SK-N-SH (cell line): Measurements from ENCODE around the gene LCMT1. TPM values are rescaled to one million over a fixed set of nuclear protein-coding genes. Genes with fewer than 3 reads are reported as not detected.

Experiments used
- CTCF ChIA-PET: fragments of 300-600, 350-600 bp; formaldehyde crosslinking; extraction: SDS; loops from one replicate; lab custom pipeline; 2021; lab: Yijun Ruan, JAX
- POLR2A ChIA-PET: fragments of 350-600 bp; sonication (Branson Sonifier 250); formaldehyde crosslinking; extraction: SDS; loops from one replicate; lab custom pipeline; 2020; ENCODE audit warnings: antibody characterized with exemption, inconsistent platforms; lab: Yijun Ruan, JAX
- DNase-seq: peaks from one replicate; pipeline ENCODE4 v3.0.0; 2012
- H2AFZ ChIP-seq: fragments of 200-600 bp; sonication (generic); 2 replicates; pipeline ENCODE4 v1.8.1; 2016; ENCODE audit warnings: antibody characterized with exemption, mild to moderate bottlenecking, low read depth
- H3F3A ChIP-seq: fragments of 200-600 bp; sonication (generic); replicated peaks from 2 replicates; pipeline ENCODE3; 2016; ENCODE audit warnings: antibody characterized with exemption, mild to moderate bottlenecking; ENCODE audit not compliant: insufficient read depth
- H3K27ac ChIP-seq, 2 experiments: fragments of 200-500 bp in 1 of 2; fragments of 200-600 bp in 1 of 2; sonication (Bioruptor generic) in 1 of 2; sonication (generic), shearing (Covaris generic) in 1 of 2; 2 replicates each; pipeline versions ENCODE4 v1.5.1 to v1.6.1; 2014 to 2016; ENCODE audit warnings: low read depth in 2 of 2, inconsistent platforms in 1 of 2, low read length in 1 of 2, mild to moderate bottlenecking in 1 of 2, mixed read lengths in 1 of 2
- H3K27me3 ChIP-seq: fragments of 200-600 bp; sonication (generic), shearing (Covaris generic); 2 replicates; pipeline ENCODE4 v1.6.1; 2016; ENCODE audit warnings: mixed run types; ENCODE audit not compliant: insufficient read depth
- H3K36me3 ChIP-seq, 2 experiments: fragments of 200-500 bp in 1 of 2; fragments of 200-600 bp in 1 of 2; sonication (Bioruptor generic) in 1 of 2; sonication (generic) in 1 of 2; replicated peaks in 1 of 2; 2 replicates each; pipeline versions ENCODE3 to v1.5.1; 2014 to 2016; ENCODE audit warnings: low read length in 1 of 2, mild to moderate bottlenecking in 1 of 2; ENCODE audit not compliant: insufficient read depth in 2 of 2, control insufficient read depth in 1 of 2
- H3K4me1 ChIP-seq, 2 experiments: fragments of 200-500 bp in 1 of 2; fragments of 200-600 bp in 1 of 2; sonication (Bioruptor generic) in 1 of 2; sonication (generic), shearing (Covaris generic) in 1 of 2; 2 replicates each; pipeline versions ENCODE4 v1.5.1 to v1.6.1; 2014 to 2016; ENCODE audit warnings: low read depth in 1 of 2, low read length in 1 of 2, mixed run types in 1 of 2; ENCODE audit not compliant: insufficient read depth in 2 of 2, control insufficient read depth in 1 of 2
- H3K4me2 ChIP-seq: fragments of 200-600 bp; sonication (generic), shearing (Covaris generic); 2 replicates; pipeline ENCODE4 v1.6.1; 2017; ENCODE audit warnings: mixed run types
- H3K4me3 ChIP-seq, 2 experiments: fragments of 200-500 bp in 1 of 2; fragments of 200-600 bp in 1 of 2; sonication (Bioruptor generic) in 1 of 2; sonication (generic), shearing (Covaris generic) in 1 of 2; 2 replicates each; pipeline versions ENCODE4 v1.5.1 to v1.8.1; 2014 to 2016; ENCODE audit warnings: low read depth in 2 of 2, inconsistent platforms in 1 of 2, low read length in 1 of 2, mild to moderate bottlenecking in 1 of 2, mixed read lengths in 1 of 2, moderate library complexity in 1 of 2
- H3K79me2 ChIP-seq: fragments of 200-600 bp; sonication (generic); 2 replicates; pipeline ENCODE4 v1.8.1; 2017; ENCODE audit warnings: mild to moderate bottlenecking; ENCODE audit not compliant: insufficient read depth
- H3K9ac ChIP-seq: fragments of 200-600 bp; sonication (generic); 2 replicates; pipeline ENCODE4 v1.6.1; 2017; ENCODE audit warnings: mixed run types
- H3K9me2 ChIP-seq: fragments of 200-600 bp; sonication (generic); 2 replicates; pipeline ENCODE4 v1.6.1; 2017; ENCODE audit warnings: mixed run types
- H3K9me3 ChIP-seq: fragments of 200-600 bp; sonication (generic); 2 replicates; pipeline ENCODE4 v1.6.1; 2017; ENCODE audit warnings: mixed run types, mild to moderate bottlenecking, moderate library complexity
- H4K20me1 ChIP-seq: fragments of 200-600 bp; sonication (generic); 2 replicates; pipeline ENCODE4 v1.6.1; 2017; ENCODE audit warnings: mild to moderate bottlenecking, mixed run types; ENCODE audit not compliant: insufficient read depth
- CTCF ChIP-seq: fragments of 200-600 bp; sonication (generic); IDR thresholded peaks from 2 replicates; pipeline ENCODE4 v1.6.1; 2017; ENCODE audit warnings: antibody characterized with exemption, mild to moderate bottlenecking, moderate library complexity
- EP300 ChIP-seq, 2 experiments: IDR thresholded peaks; 2 replicates each; pipeline versions ENCODE4 v1.4.0 to v1.6.1; 2012; ENCODE audit warnings: borderline replicate concordance in 1 of 2, low read depth in 1 of 2, low read length in 1 of 2
- EZH2phosphoT487 ChIP-seq: fragments of 200-600 bp; sonication (generic); IDR thresholded peaks from 2 replicates; pipeline ENCODE4 v1.6.1; 2017; ENCODE audit warnings: low read depth, mixed run types, mild to moderate bottlenecking, antibody characterized with exemption, moderate library complexity, borderline replicate concordance
- GATA2 ChIP-seq: sonication (generic); formaldehyde crosslinking; IDR thresholded peaks from 2 replicates; pipeline ENCODE4 v1.5.0; 2020; ENCODE audit warnings: mild to moderate bottlenecking, missing genetic modification reagents
- IRF3 ChIP-seq: fragments of 150-350 bp; IDR thresholded peaks from 2 replicates; pipeline ENCODE4 v1.6.1; 2016; ENCODE audit warnings: mild to moderate bottlenecking, low read depth, low read length
- MEF2A ChIP-seq: IDR thresholded peaks from 2 replicates; pipeline ENCODE4 v1.4.0; 2012; ENCODE audit warnings: low read depth, borderline replicate concordance
- MXI1 ChIP-seq: IDR thresholded peaks from 2 replicates; pipeline ENCODE4 v1.6.1; 2012; ENCODE audit warnings: mild to moderate bottlenecking, low read depth, low read length, improper control_type of control experiment
- NRF1 ChIP-seq: IDR thresholded peaks from 2 replicates; pipeline ENCODE4 v1.6.1; 2012; ENCODE audit warnings: low read depth, mild to moderate bottlenecking, low read length
- RAD21 ChIP-seq: IDR thresholded peaks from 2 replicates; pipeline ENCODE4 v1.6.1; 2012; ENCODE audit warnings: mild to moderate bottlenecking, low read length
- RCOR1 ChIP-seq: fragments of 150-350 bp; IDR thresholded peaks from 2 replicates; pipeline ENCODE4 v1.6.1; 2017; ENCODE audit warnings: antibody characterized with exemption, low read length
- SIN3A ChIP-seq: IDR thresholded peaks from 2 replicates; pipeline ENCODE4 v1.6.1; 2012; ENCODE audit warnings: low read depth, mild to moderate bottlenecking, low read length, moderate library complexity, borderline replicate concordance
- TAF1 ChIP-seq: IDR thresholded peaks from 2 replicates; pipeline ENCODE4 v1.6.1; 2012; ENCODE audit warnings: low read depth, mild to moderate bottlenecking, low read length, moderate library complexity, borderline replicate concordance
- USF2 ChIP-seq: fragments of 150-350 bp; IDR thresholded peaks from 2 replicates; pipeline ENCODE4 v1.6.1; 2017; ENCODE audit warnings: antibody characterized with exemption, low read length, low read depth, borderline replicate concordance
- WGBS: methylation state at CpG from one replicate; pipeline ENCODE4 v1.1.6; 2017; ENCODE audit warnings: low lambda C conversion rate; 5-methylcytosine and 5-hydroxymethylcytosine counted together
- polyA plus RNA-seq, 3 experiments: library from polyadenylated mRNA; depleted of rRNA; stranded (reverse); fragments of >200 nt; gene quantifications; 2 replicates each; pipeline ENCODE4 v1.2.3, GENCODE V29; 2012
- TF ChIP-seq, protein P1 (sequence below): IDR thresholded peaks from 2 replicates; pipeline ENCODE4 v1.4.0; 2012; ENCODE audit warnings: low read depth

Gene LCMT1
- polyA plus RNA-seq, 1 of the 3 experiments (the other 2 are of a cell fraction) = 29.8 TPM

DNA sequence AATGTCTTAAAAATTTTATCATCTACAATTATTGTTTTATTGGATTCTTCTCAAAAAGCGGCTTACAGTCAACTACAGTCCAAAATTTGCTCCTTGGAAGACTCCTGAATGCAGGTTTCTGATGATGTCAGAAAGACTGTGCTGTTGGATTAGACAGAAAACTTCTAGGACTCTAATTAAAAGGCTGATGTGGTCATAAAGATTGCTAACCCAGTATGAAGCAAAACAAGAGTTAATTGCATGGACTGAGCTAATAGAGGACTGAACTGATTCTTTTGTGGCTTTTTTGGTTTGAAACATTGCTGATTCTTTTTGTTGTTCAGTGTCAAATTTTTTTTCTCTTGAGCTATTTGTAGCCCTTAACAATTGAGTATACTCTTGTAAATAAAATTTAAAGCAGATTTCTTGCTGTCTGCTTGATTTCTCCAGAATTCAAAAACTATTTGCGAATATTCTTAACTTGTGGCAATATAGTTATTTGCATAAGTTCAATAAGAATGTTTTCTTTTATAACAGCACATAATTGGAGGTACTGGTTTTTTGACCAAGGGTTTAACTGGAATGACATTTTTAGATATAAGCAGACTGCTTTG is 33.1 kb upstream of the LCMT1 start:
- Histone ChIP-seq H3K9me2 (no peaks in the 10 kb centered on the region), H2AFZ (no peak overlapping the region), H3K27me3 (no peaks in the 10 kb centered on the region), H3K9ac (no peak overlapping the region), H3K4me3 (no peak overlapping the region), H3K9me3 (no peaks in the 10 kb centered on the region; the same call in 1 of the 2 replicates), H3K36me3 (no peaks in the 10 kb centered on the region), H4K20me1 (no peaks in the 10 kb centered on the region), H3K4me1 (no peaks in the 10 kb centered on the region), H3K27ac (no peak overlapping the region), H3K79me2 (no peaks in the 10 kb centered on the region), H3K4me2 (no peak overlapping the region), H3F3A (no peaks in the 10 kb centered on the region)
- ChIA-PET CTCF (no interaction called here), POLR2A (no interaction called here)
- 67% methylated on average over 2 of the region's 2 CpGs for WGBS
- DNase-seq = no peak
- TF ChIP-seq IRF3 = no peak
- no peak for TF ChIP-seq RAD21
- TF ChIP-seq, all 33 proteins: peak for 0

GRCh38 chr16:25079637-25080378 is 31.7 kb upstream of the LCMT1 start:
- Histone ChIP-seq H3K9me2 (no peaks in the 10 kb centered on the region), H3K27ac (no peak overlapping the region), H3K79me2 (no peaks in the 10 kb centered on the region), H3K9ac (no peak overlapping the region), H3K4me2 (no peak overlapping the region), H3K4me1 (no peaks in the 10 kb centered on the region), H3K9me3 (no peaks in the 10 kb centered on the region; the same call in 1 of the 2 replicates), H2AFZ (no peak overlapping the region), H3K4me3 (no peak overlapping the region), H3K27me3 (no peaks in the 10 kb centered on the region), H4K20me1 (no peaks in the 10 kb centered on the region), H3K36me3 (no peaks in the 10 kb centered on the region), H3F3A (no peaks in the 10 kb centered on the region)
- TF ChIP-seq, protein P1, sequence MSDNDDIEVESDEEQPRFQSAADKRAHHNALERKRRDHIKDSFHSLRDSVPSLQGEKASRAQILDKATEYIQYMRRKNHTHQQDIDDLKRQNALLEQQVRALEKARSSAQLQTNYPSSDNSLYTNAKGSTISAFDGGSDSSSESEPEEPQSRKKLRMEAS = no peak
- TF ChIP-seq SIN3A (no peak), NRF1 (no peak), CTCF (no peak), EP300 (IDR thresholded peaks at IDR 0.05; ENCODE audit: borderline replicate concordance in 1 of 2, low read depth in 1 of 2, low read length in 1 of 2) (no peak), TAF1 (no peak), EZH2phosphoT487 (no peak), GATA2 (CRISPR knock-in tag) (no peak), USF2 (no peak), MXI1 (no peak), MEF2A (no peak), RCOR1 (no peak)
- ChIA-PET POLR2A (no interaction called here), CTCF (no interaction called here)
- 33% methylated on average over 4 of the region's 4 CpGs for WGBS
- DNase-seq = no peak
